Esophagus squamous epithelium (tissue), 4 donors: ENCODE data around the gene PTPRB.

Experiments used
- CTCF ChIP-seq, 6 experiments: fragments of 450-650 bp in 4 of 6; fragments of 200-600 bp in 2 of 6; sonication (generic) in 2 of 6; IDR thresholded peaks; one replicate each; pipeline ENCODE4 v1.5.1; 2016 to 2019; ENCODE audit warnings: antibody characterized with exemption in 6 of 6, mild to moderate bottlenecking in 4 of 6, moderate library complexity in 4 of 6
- POLR2A ChIP-seq, 4 donors: fragments of 450-650 bp; IDR thresholded peaks; one replicate each; pipeline ENCODE4 v1.6.1; 2017; ENCODE audit warnings: antibody characterized with exemption in 4 of 4, mild to moderate bottlenecking in 4 of 4, moderate library complexity in 3 of 4

- TF ChIP-seq POLR2A (IDR thresholded peaks at IDR 0.05), result no peak
- no peak for TF ChIP-seq CTCF (IDR thresholded peaks at IDR 0.05)
Measured at GRCh38 chr12:70637303-70638085, at the start of gene PTPRB.
